Right lobe of liver (tissue), 6 donors: Measurements from ENCODE around the gene ATP6V1C2. TPM values are rescaled to one million over a fixed set of nuclear protein-coding genes. Genes with fewer than 3 reads are reported as not detected.
A peak's percentile ranks its signal among the peaks of the same experiment; 100 is the strongest.

Experiments used
- ATAC-seq, 4 donors: fragments of 200-7000 bp; cut with Tn5 transposase; one replicate each; pipeline ENCODE4 v1.9.1; 2020; ENCODE audit warnings: mild to moderate bottlenecking in 4 of 4, moderate library complexity in 4 of 4
- DNase-seq, 3 donors: peaks; one replicate each; pipeline ENCODE4 v3.0.0-alpha.2; 2020
- H3K27ac ChIP-seq, 3 donors: fragments of 200-600 bp; one replicate each; pipeline ENCODE4 v1.8.0; 2022
- H3K27me3 ChIP-seq, 2 donors: fragments of 200-600 bp; one replicate each; pipeline ENCODE4 v1.8.0; 2022
- H3K36me3 ChIP-seq, 4 donors: fragments of 200-600 bp; sonication (generic) in 1 of 4; one replicate each; pipeline versions ENCODE4 v1.5.1 to v1.8.0; 2017 to 2022; ENCODE audit warnings: control low read depth in 1 of 4
- H3K4me1 ChIP-seq, 4 donors: fragments of 200-600 bp; sonication (generic) in 1 of 4; one replicate each; pipeline versions ENCODE4 v1.5.1 to v1.8.0; 2017 to 2022; ENCODE audit warnings: control low read depth in 1 of 4
- H3K4me3 ChIP-seq, 3 donors: fragments of 200-600 bp; one replicate each; pipeline ENCODE4 v1.8.0; 2022
- H3K9me3 ChIP-seq, 4 donors: fragments of 200-600 bp; sonication (generic) in 1 of 4; one replicate each; pipeline versions ENCODE4 v1.5.1 to v1.8.0; 2017 to 2022; ENCODE audit warnings: control low read depth in 1 of 4
- POLR2A ChIP-seq: fragments of 450-650 bp; IDR thresholded peaks from one replicate; pipeline ENCODE4 v1.6.1; 2017; ENCODE audit warnings: antibody characterized with exemption, mild to moderate bottlenecking
- WGBS: methylation state at CpG from one replicate; pipeline ENCODE4 v1.1.6; 2018; ENCODE audit warnings: low coverage, low lambda C conversion rate; ENCODE audit not compliant: insufficient coverage; ENCODE audit errors: missing lambda C conversion rate; 5-methylcytosine and 5-hydroxymethylcytosine counted together
- intact Hi-C, 2 donors: fragments of 100-400 bp; cut with DNase I; formaldehyde crosslinking; loops; one replicate each; pipeline versions ENCODE4 v1.11.2 to v1.14.1; 2022
- total RNA-seq, 6 experiments: library from RNA; depleted of rRNA in 2 of 6; stranded (reverse); fragments of >200 nt in 2 of 6; fragmentation: NEBNext Ultra II Directional in 3 of 6; extraction: Animal tissue kit (Norgen Biotek cat#: 25700) in 3 of 6; gene quantifications; one replicate each; pipeline versions ENCODE4 v1.1.0 to v1.2.4, GENCODE V29; 2016 to 2023
- TF ChIP-seq, protein P1 (sequence below), 4 donors: fragments of 200-600 bp in 3 of 4; fragments of 450-650 bp in 1 of 4; IDR thresholded peaks; one replicate each; pipeline versions ENCODE4 v1.5.1 to v1.8.0; 2016 to 2022; ENCODE audit warnings: antibody characterized with exemption in 4 of 4, mild to moderate bottlenecking in 2 of 4
- donor health status: DM: no; HTN: yes; CAD: no.
- donor health status: DM: no; HTN: no; CAD: no.
- donor health status: DM: no; HTN: no; CAD: no.
- donor health status: DM: no; HTN: yes; CAD: no.
- donor health status: DM: no; HTN: yes; CAD: no.

Gene ATP6V1C2
- total RNA-seq, 6 experiments from 2014 or later: 0.12 to 0.22 TPM; not detected in 4

- no peak overlapping the region for H3K27ac ChIP-seq
Observed at GRCh38 chr2:10772201-10772867, 50.9 kb downstream of the ATP6V1C2 start.

DNA sequence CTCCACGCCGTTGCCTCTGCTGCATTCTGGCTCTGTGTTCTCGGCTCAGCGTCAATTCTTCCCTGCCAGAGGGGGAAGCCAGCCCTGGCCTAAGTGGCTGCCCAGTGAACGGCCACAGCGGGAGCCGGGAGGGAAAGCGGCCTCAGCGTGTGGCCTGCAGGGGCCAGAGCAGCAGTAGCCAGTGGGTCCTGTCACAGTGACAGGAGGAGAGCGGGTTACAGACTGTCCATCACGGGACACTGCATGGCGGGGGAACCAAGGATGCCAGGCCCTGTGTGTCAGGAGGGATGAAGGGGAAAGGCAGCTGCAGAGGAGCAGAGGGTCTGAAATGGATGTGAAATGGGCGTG, 51.4 kb downstream of the ATP6V1C2 start:
- no peaks in the 10 kb centered on the region for H3K36me3 ChIP-seq
- no peak overlapping the region for H3K4me3 ChIP-seq
- no peak overlapping the region for H3K27ac ChIP-seq
- H3K9me3 ChIP-seq: no peaks in the 10 kb centered on the region
- DNase-seq (no peak), ATAC-seq (no peak)
- no peak for TF ChIP-seq POLR2A
- TF ChIP-seq, protein P1, sequence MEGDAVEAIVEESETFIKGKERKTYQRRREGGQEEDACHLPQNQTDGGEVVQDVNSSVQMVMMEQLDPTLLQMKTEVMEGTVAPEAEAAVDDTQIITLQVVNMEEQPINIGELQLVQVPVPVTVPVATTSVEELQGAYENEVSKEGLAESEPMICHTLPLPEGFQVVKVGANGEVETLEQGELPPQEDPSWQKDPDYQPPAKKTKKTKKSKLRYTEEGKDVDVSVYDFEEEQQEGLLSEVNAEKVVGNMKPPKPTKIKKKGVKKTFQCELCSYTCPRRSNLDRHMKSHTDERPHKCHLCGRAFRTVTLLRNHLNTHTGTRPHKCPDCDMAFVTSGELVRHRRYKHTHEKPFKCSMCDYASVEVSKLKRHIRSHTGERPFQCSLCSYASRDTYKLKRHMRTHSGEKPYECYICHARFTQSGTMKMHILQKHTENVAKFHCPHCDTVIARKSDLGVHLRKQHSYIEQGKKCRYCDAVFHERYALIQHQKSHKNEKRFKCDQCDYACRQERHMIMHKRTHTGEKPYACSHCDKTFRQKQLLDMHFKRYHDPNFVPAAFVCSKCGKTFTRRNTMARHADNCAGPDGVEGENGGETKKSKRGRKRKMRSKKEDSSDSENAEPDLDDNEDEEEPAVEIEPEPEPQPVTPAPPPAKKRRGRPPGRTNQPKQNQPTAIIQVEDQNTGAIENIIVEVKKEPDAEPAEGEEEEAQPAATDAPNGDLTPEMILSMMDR (IDR thresholded peaks at IDR 0.05): no peak
- WGBS: 88% methylated on average over 10 of the region's 13 CpGs
- no peaks in the 10 kb centered on the region for H3K4me1 ChIP-seq
- H3K27me3 ChIP-seq: no peaks in the 10 kb centered on the region
- intact Hi-C loops: no loop called here

More at GRCh38 chr2:10772201-10772867, 50.9 kb downstream of the ATP6V1C2 start:
- Histone ChIP-seq H3K4me3 (no peak overlapping the region), H3K36me3 (no peaks in the 10 kb centered on the region), H3K27me3 (no peaks in the 10 kb centered on the region), H3K4me1 (no peaks in the 10 kb centered on the region), H3K9me3 (no peaks in the 10 kb centered on the region)
- 72% methylated on average over 3 of the region's 12 CpGs for WGBS
- intact Hi-C loops: no loop called here
- ATAC-seq (no peak), DNase-seq (no peak)
- TF ChIP-seq, protein P1 (IDR thresholded peaks at IDR 0.05): no peak
- TF ChIP-seq POLR2A: no peak

DNA sequence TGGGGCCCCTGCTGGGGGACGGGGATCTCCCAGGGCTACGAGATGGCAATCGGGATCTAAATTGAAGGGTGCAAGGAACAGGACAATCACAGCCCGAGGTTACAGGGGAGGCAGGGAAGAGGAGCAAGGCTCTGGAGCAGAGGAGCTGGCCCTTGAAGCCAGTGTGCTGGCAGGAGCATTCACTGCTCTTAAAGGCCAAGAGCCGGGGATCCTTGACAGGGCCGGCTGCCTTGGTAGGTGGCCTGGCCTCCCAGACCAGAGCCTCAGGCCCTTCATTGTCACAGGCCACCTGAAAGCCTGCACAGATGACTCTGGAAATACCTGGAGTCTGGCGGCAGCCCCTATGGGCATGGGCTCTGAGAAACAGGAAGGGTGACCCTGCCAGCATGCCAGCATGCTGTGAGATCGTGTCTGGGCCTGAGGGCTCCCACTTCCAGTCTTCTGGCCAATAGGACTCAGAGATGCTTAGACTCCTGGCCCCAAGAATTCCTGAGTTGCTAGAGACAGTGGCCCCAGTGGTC, 52.5 kb downstream of the ATP6V1C2 start:
- ATAC-seq: peak in 1 of 4 donors; percentile 2

GRCh38 chr2:10774394-10774793, 53.0 kb downstream of the ATP6V1C2 start:
- H3K4me1 ChIP-seq: no peaks in the 10 kb centered on the region
- no peaks in the 10 kb centered on the region for H3K9me3 ChIP-seq
- no peak overlapping the region for H3K4me3 ChIP-seq
- no peak overlapping the region for H3K27ac ChIP-seq
- no peaks in the 10 kb centered on the region for H3K27me3 ChIP-seq
- ATAC-seq (peak in 1 of 4 donors; percentile 2), DNase-seq (no peak)
- TF ChIP-seq, protein P1 (IDR thresholded peaks at IDR 0.05): no peak
- no peak for TF ChIP-seq POLR2A
- intact Hi-C loops: no loop called here
- WGBS: 72% methylated on average over 2 of the region's 6 CpGs
- H3K36me3 ChIP-seq: peaks cover 0 to 7% (median 2%) of the 10 kb centered on the region in 4 donors

More for the DNA sequence above, 52.5 kb downstream of the ATP6V1C2 start:
- Histone ChIP-seq H3K36me3 (peaks cover 0 to 7% (median 2%) of the 10 kb centered on the region in 4 donors), H3K27ac (no peak overlapping the region), H3K27me3 (no peaks in the 10 kb centered on the region), H3K4me3 (no peak overlapping the region), H3K4me1 (no peaks in the 10 kb centered on the region), H3K9me3 (no peaks in the 10 kb centered on the region)
- WGBS: 75% methylated on average over 1 of the region's 8 CpGs
- TF ChIP-seq POLR2A: no peak
- TF ChIP-seq, protein P1 (IDR thresholded peaks at IDR 0.05): no peak
- intact Hi-C loops: no loop called here
- no peak for DNase-seq
